Measurements from ENCODE around the gene UBE2L5.
A peak's percentile ranks its signal among the peaks of the same experiment; 100 is the strongest.

The UBE2L5 gene

GRCh38 chr13:30422054-30422839, at the start of gene UBE2L5:
TSS of gene UBE2L5 (plus strand) at chr13:30422493. CDS start at chr13:30427991, 5,498 bp downstream.
- no peak for DNase-seq (ENCODE audit: low read depth)

- DNase-seq (ENCODE audit: low read depth), result no peak
These were observed 48.6 kb upstream of the UBE2L5 start for GRCh38 chr13:30373727-30374126.

GRCh38 chr13:30375265-30375835, 46.9 kb upstream of the UBE2L5 start:
- DNase-seq (ENCODE audit: low read depth), result no peak

GRCh38 chr13:30376426-30377311, 45.6 kb upstream of the UBE2L5 start:
- no peak for DNase-seq (ENCODE audit: low read depth)

- no peak for DNase-seq (ENCODE audit: low read depth)
These were observed 45.0 kb upstream of the UBE2L5 start for GRCh38 chr13:30377312-30377685.

GRCh38 chr13:30378191-30378590, 44.1 kb upstream of the UBE2L5 start:
- no peak for DNase-seq (ENCODE audit: low read depth)

- DNase-seq (ENCODE audit: low read depth), result no peak
These were observed 41.2 kb upstream of the UBE2L5 start for GRCh38 chr13:30381049-30381448.

GRCh38 chr13:30382836-30383525, 39.3 kb upstream of the UBE2L5 start:
- no peak for DNase-seq (ENCODE audit: low read depth)

- no peak for DNase-seq (ENCODE audit: low read depth)
These were observed 33.6 kb upstream of the UBE2L5 start for GRCh38 chr13:30388406-30389283.

GRCh38 chr13:30391956-30392680, 30.2 kb upstream of the UBE2L5 start:
- no peak for DNase-seq (ENCODE audit: low read depth)

GRCh38 chr13:30392681-30393045, 29.6 kb upstream of the UBE2L5 start:
- DNase-seq (ENCODE audit: low read depth), result no peak

GRCh38 chr13:30394751-30395191, 27.5 kb upstream of the UBE2L5 start:
- DNase-seq (ENCODE audit: low read depth), result no peak

- DNase-seq (ENCODE audit: low read depth), result peak; percentile 79
These were observed 26.8 kb upstream of the UBE2L5 start for GRCh38 chr13:30395192-30396158.

- DNase-seq (ENCODE audit: low read depth), result no peak
These were observed 25.7 kb upstream of the UBE2L5 start for GRCh38 chr13:30396434-30397075.

GRCh38 chr13:30398601-30399072, 23.7 kb upstream of the UBE2L5 start:
- DNase-seq (ENCODE audit: low read depth), result no peak

- no peak for DNase-seq (ENCODE audit: low read depth)
These were observed 21.9 kb upstream of the UBE2L5 start for GRCh38 chr13:30400376-30400775.

- DNase-seq (ENCODE audit: low read depth), result no peak
These were observed 20.9 kb upstream of the UBE2L5 start for GRCh38 chr13:30401347-30401746.

GRCh38 chr13:30403456-30403855, 18.8 kb upstream of the UBE2L5 start:
- DNase-seq (ENCODE audit: low read depth), result no peak

- DNase-seq (ENCODE audit: low read depth), result no peak
These were observed 18.1 kb upstream of the UBE2L5 start for GRCh38 chr13:30404207-30404606.

Measured in GM04503 (cell line).